Measurements from ENCODE around the gene CFAP20DC. TPM values are rescaled to one million over a fixed set of nuclear protein-coding genes. Genes with fewer than 3 reads are reported as not detected.

Gene CFAP20DC
- total and polyA plus RNA-seq, 12 donors = 0.35 to 6.0 (median 2.0) TPM

- Histone ChIP-seq H3K4me1 (replicated peaks in 1 of 2) (no peaks in the 10 kb centered on the region), H3K9me3 (replicated peaks in 1 of 3) (peaks cover 0 to 21% (median 9%) of the 10 kb centered on the region in 3 donors), H3K27ac (no peak overlapping the region), H3K4me3 (no peak overlapping the region), H3K36me3 (replicated peaks in 1 of 2) (no peaks in the 10 kb centered on the region), H3K27me3 (no peaks in the 10 kb centered on the region)
- WGBS, 4 donors = 59 to 69% (median 62%) methylated on average over 2 of the region's 2 CpGs
- intact Hi-C loops (cut with DNase I) = no loop called here
- DNase-seq = no peak
- no peak for TF ChIP-seq CTCF (IDR thresholded peaks at IDR 0.05)
- no peak for TF ChIP-seq POLR2A (IDR thresholded peaks at IDR 0.05)
These were observed 273.6 kb downstream of the CFAP20DC start for GRCh38 chr3:58776231-58776630.

GRCh38 chr3:58772462-58772861, 277.4 kb downstream of the CFAP20DC start:
- Histone ChIP-seq H3K9me3 (replicated peaks in 1 of 3) (no peaks in the 10 kb centered on the region), H3K4me1 (replicated peaks in 1 of 2) (no peaks in the 10 kb centered on the region), H3K27me3 (no peaks in the 10 kb centered on the region), H3K4me3 (no peak overlapping the region), H3K27ac (no peak overlapping the region), H3K36me3 (replicated peaks in 1 of 2) (no peaks in the 10 kb centered on the region)
- no peak for TF ChIP-seq POLR2A (IDR thresholded peaks at IDR 0.05)
- no peak for TF ChIP-seq CTCF (IDR thresholded peaks at IDR 0.05)
- no peak for DNase-seq
- intact Hi-C loops (cut with DNase I) = no loop called here

- WGBS, 4 donors = 74 to 80% (median 78%) methylated on average over 4 of the region's 4 CpGs
- H3K9me3 ChIP-seq (replicated peaks in 1 of 3) = no peaks in the 10 kb centered on the region
- no peak overlapping the region for H3K4me3 ChIP-seq
- intact Hi-C loops (cut with DNase I) = no loop called here
- no peak overlapping the region for H3K27ac ChIP-seq
- DNase-seq = no peak
- no peaks in the 10 kb centered on the region for H3K36me3 ChIP-seq (replicated peaks in 1 of 2)
- no peaks in the 10 kb centered on the region for H3K27me3 ChIP-seq
- TF ChIP-seq POLR2A (IDR thresholded peaks at IDR 0.05) (no peak), CTCF (IDR thresholded peaks at IDR 0.05) (no peak)
- no peaks in the 10 kb centered on the region for H3K4me1 ChIP-seq (replicated peaks in 1 of 2)
These were observed 280.8 kb downstream of the CFAP20DC start for GRCh38 chr3:58769065-58769464.

GRCh38 chr3:58766587-58767282, 283.1 kb downstream of the CFAP20DC start:
- H3K4me1 ChIP-seq (replicated peaks in 1 of 2) = no peaks in the 10 kb centered on the region
- no peak overlapping the region for H3K27ac ChIP-seq
- no peaks in the 10 kb centered on the region for H3K36me3 ChIP-seq (replicated peaks in 1 of 2)
- TF ChIP-seq POLR2A (IDR thresholded peaks at IDR 0.05) (no peak), CTCF (IDR thresholded peaks at IDR 0.05) (no peak)
- H3K9me3 ChIP-seq (replicated peaks in 1 of 3) = no peaks in the 10 kb centered on the region
- intact Hi-C loops (cut with DNase I) = no loop called here
- DNase-seq = no peak
- no peaks in the 10 kb centered on the region for H3K27me3 ChIP-seq
- WGBS, 4 donors = 84 to 91% (median 88%) methylated on average over 9 of the region's 9 CpGs
- H3K4me3 ChIP-seq = no peak overlapping the region
